Right lung (tissue), 5 donors: Measurements from ENCODE around the gene PXT1. TPM values are rescaled to one million over a fixed set of nuclear protein-coding genes. Genes with fewer than 3 reads are reported as not detected.
"Not testable (repeated sequence)": the region's sequence is repeated elsewhere in the genome, so short reads cannot be mapped to it uniquely, and the experiment has no call there.

Experiments used
- DNase-seq, 2 donors: peaks; one replicate each; pipeline ENCODE4 v3.0.0-alpha.2; 2013
- polyA plus RNA-seq, 5 donors: library from polyadenylated mRNA; unstranded; fragments of 120-200 nt; gene quantifications; one replicate each; pipeline versions ENCODE4 v1.2.1 to v1.2.3, GENCODE V29; 2013; ENCODE audit warnings: inconsistent platforms in 1 of 5, low replicate concordance in 1 of 5; ENCODE audit not compliant: insufficient read length in 5 of 5, insufficient read depth in 1 of 5

Gene PXT1
- polyA plus RNA-seq, 5 donors: 0.12 TPM; not detected in 4

DNA sequence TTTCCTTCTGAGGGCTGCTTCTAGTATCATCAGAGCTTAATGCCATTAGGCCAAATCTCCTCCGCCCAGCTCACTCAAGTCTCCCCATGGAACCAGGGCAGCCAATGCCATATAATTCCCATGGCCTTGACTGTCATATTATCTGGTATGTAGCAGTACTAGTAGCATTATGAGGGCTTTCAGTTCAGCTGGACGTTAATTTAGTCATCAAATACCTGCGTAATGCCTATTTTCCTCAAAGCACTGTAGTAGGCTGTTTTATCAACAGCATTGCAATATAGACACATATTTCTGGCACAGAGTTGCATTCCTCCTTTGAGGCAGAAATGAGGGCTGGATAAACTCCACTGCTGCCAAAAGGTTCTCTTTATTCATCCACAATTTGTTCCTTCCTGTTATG is 1.8 kb upstream of the PXT1 start:
- peak in 1 of 2 donors; percentile 41 for DNase-seq

DNA sequence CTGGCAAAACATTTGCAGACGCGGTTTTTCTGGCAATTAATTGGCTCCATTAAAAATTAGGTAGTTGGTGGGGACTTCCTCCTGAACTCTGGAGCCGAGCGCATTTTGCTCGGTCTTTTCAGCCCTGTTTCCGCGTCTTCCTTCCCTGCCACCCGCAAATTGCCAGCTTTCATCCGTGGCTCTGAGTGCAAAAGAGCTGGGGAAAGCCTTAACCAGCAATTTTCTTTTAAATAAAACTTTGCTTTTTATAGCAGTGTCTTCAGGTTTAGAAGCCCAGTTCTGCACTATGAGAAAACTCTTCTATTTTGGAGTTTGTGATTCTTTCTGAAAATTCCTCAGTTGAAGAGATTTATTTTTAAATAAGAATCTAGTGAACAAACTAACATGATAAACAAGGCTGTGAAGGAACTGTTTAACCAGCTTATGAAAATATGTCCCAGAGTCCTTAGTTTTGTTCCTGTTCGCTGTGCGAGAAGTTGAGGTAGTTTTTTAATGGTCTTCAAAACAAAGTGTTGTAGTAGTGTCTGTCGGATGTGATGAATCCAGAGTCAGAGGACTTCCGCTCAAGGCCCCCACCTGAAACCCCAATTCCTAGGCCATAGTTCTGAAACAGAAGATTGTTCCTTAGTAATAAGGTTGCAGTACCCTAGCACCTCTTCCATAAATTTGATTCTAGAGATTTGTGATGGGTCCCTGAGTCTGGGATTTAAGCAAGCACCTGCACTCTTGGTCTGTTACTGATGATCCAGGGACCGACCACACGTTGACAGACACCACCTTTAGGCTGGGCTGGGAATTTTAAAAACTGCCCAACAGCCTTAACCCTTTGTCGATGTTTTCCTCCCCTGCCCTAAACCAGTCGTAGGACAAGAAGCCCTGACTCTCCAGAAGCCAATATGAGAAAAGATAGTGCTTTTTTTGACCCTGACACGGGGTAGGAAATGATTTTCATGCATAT is 1.1 kb upstream of the PXT1 start:
- no peak for DNase-seq

DNA sequence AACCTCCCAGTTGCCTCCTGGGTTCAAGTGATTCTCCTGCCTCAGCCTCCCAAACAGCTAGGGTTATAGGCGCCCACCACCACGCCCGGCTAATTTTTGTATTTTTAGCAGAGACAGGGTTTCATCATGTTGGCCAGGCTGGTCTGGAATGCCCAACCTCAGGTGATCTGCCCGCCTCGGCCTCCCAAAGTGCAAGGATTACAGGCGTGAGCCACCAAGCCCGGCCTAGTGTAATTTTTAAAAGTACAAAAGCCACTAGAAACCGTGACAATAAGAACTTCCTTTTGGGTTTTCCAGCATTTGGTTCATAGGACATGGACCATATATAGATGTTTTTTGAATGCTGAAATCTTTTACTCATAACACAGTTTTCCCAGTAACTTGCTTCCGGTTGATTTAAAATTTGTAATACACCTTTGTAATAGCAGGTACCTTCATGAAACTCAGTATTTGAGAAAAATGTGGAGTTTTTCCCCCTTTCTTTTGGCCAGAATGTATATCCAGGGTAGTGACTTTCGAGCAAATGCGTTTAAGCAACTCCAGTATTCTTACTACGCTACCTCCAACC is 467 bp downstream of the PXT1 start:
- DNase-seq: no peak

- peak; percentile 83 to 89 for DNase-seq
Observed at GRCh38 chr6:36441307-36441894, 1.3 kb downstream of the PXT1 start.

- DNase-seq: no peak
Observed at GRCh38 chr6:36436466-36436865, 6.2 kb downstream of the PXT1 start.

DNA sequence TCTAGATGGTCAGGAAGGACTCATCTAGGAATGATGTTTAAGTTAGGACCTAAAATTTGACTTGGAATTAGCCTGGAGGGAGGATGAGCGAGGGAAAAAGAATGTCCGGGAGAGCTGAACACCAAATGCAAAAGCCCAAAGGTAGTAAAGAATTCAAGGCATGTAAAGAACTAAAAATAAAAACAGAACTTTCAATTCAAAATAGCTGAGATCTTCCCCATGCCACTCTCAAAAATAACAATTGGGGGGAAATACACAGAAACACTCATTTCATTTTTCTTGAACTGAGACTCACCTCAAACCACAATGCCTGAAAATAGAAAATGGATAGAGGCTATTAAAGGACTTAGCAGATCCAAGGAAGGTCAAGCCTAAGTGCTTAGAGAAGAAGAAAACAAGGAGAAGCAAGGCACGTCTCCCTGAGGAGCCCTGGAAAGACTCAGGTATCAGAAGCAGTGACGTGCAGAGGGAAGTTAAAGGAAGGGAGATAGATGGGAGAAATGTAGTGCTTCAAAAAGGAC is 10.4 kb downstream of the PXT1 start:
- no peak for DNase-seq

DNA sequence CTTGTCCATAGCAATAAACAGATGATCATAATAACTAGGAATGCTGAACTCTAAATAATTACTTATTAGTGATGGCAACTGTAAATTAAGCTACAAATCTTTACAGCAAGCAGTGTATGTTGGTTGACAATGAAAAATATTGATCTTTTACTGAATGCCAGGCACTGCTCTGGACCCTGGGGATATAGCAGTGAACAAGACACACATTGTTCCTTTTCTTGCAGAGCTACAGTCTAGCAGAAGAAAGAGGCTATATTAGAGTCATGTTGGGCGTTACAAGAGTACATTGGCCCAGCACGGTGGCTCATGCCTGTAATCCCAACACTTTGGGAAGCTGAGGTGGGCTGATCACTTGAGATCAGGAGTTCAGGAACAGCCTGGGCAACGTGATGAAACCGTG is 11.5 kb downstream of the PXT1 start:
- DNase-seq: no peak

DNA sequence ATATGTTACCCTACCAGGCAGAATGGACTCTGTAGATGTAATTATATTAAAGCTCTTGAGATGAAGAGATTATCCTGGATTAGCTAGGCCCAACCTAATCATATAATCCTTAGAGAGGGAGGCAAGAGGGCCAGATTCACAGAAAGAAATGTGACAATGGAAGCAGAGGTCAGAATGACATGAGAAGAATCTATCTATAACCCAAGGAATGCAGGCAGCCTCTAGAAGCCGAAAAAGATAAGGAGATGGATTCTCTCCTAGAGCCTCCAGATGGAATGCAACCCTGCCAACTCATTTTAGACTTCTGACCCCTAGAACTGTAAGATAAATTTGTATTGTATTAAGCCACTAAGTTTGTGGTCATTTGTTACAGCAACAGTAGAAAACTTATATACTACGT is 12.3 kb downstream of the PXT1 start:
- no peak for DNase-seq

- no peak for DNase-seq
Observed at GRCh38 chr6:36428911-36429310, 13.7 kb downstream of the PXT1 start.

- DNase-seq: no peak
Observed at GRCh38 chr6:36426622-36427021, 16.0 kb downstream of the PXT1 start.

DNA sequence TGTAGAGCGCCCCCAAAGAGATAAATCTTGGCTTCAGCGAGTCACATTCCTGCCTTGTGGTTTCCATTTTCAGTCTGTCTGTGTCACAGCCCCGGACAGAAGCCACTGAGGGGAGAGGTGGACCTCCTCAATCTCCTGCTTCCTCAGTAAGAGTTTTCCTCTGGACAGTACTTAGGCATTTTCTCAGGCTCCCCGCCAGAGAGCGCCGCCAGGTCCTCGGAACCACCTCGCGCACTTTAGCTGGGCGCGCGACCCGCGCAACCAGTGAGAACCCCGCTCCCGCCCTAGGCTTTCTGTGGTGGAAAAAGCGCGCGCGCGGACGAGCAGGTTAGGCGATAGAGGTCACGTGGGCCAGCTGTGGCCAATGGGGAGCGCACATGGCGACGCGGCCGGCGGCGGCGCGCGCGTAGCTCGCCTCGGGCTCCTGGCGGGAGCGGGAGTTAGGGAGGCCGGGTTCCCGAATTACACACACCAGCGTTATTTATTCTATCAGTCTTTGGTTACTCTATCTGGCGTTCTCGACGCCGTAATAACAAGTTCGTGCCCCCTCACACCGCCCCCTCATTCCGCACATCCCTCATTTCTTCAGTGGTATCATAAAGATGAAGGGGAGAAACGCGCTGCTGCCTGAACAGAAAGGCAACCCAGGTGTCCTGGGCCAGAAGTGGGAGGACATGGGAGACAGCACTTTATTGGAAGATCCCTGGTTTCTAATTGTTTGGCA is 19.4 kb downstream of the PXT1 start:
- DNase-seq: peak; percentile 96 to 97

GRCh38 chr6:36422714-36423100 is 19.9 kb downstream of the PXT1 start:
- no peak for DNase-seq

DNA sequence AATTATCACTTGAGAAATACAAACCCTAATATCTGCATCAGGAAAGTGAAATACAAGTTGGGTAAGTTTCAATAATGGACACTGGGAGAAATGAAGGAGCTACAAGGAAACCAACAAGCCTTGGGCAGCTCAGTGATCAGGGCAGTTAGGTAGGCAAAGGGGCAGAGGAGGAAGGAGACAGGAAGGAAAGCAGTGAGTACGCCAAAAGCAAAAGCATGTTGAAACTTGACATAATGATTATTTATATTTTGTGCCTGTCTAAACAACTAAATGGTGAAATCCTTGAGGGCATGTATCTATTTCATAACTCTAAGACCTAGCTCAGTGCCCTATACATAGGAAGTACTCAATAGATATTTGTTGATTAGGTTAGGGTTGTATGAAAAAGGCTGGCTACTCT is 23.3 kb downstream of the PXT1 start:
- DNase-seq: no peak

- DNase-seq: no peak
Observed at GRCh38 chr6:36418558-36418957, 24.1 kb downstream of the PXT1 start.

- DNase-seq: no peak
Observed at GRCh38 chr6:36414481-36414880, 28.2 kb downstream of the PXT1 start.

- DNase-seq: no peak
Observed at GRCh38 chr6:36413489-36414480, 28.9 kb downstream of the PXT1 start.

- DNase-seq: not testable (repeated sequence)
Observed at GRCh38 chr6:36409718-36410117, 32.9 kb downstream of the PXT1 start.

DNA sequence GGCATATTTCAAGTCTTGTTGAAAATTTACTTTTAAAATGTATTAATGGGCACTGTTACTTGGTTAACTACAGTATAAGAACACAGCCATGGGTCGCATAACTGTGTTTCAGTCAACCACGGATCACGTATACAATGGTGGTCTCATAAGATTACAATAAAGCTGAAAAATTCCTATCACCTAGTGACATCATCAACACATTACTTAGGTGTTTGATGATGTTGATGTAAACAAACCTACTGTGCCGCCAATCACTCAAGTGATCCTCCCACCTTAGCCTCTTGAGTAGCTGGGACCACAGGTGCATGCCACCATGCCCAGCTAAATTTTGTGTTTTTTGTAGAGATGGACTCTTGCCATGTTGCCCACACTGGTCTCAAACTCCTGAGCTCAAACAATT is 38.5 kb downstream of the PXT1 start:
- DNase-seq: no peak

GRCh38 chr6:36402481-36402880 is 40.2 kb downstream of the PXT1 start:
- DNase-seq: no peak

DNA sequence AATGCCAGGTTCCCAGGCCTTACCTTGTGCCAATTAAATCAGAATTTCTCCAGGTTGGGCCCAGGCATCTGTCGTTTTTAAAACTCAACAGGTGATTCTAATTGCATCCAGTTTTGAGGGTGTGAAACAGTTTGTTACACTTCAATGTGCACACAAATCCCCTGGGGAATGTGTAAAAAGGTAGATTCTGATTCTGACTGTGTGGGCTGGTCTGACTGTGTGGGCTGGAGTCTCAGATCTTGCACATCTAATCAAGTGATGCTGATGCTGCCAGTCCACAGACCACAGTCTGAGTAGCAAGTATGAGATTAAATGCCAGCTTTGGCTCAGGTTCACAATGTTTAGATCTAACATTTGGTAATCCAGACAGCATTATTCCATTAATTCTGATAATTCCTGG is 42.7 kb downstream of the PXT1 start:
- no peak for DNase-seq

DNA sequence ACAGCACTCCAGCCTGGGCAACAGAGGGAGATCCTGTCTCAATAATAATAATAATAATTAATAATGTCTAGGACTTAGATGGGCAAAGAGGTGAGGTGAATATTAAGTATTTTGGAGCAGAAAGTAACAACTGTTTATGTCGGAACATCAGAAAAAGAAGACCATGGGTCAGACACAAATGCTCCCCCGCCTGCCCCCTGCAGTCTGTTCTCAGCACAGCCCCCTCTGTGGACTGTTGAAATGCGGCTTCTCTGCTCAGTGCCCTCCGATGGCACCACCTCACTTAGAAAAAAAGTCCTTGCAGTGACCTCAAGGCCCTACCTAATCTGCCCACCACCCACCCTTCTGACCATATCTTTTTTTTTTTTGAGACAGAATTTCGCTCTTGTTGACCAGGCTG is 50.0 kb downstream of the PXT1 start:
- no peak for DNase-seq
